IMR-90 (cell line): ENCODE results near the gene SIDT1. TPM values are rescaled to one million over a fixed set of nuclear protein-coding genes. Genes with fewer than 3 reads are reported as not detected.

Experiments used
- ATAC-seq: fragments of 200-7000 bp; cut with Tn5 transposase; 2 replicates; pipeline ENCODE4 v1.9.1; 2020; ENCODE audit warnings: low read depth, mild to moderate bottlenecking, moderate library complexity
- BruUV-seq: library from RNA; stranded (reverse); fragments of 400-500 nt; replicated peaks from 2 replicates; lab custom pipeline; 2021; lab: Mats Ljungman, UMichigan
- CTCF ChIA-PET: fragments of 300-600 bp; formaldehyde crosslinking; extraction: SDS; loops from one replicate; lab custom pipeline; 2021; ENCODE audit warnings: antibody characterized with exemption; lab: Yijun Ruan, JAX
- POLR2A ChIA-PET: fragments of 300-600 bp; sonication (Branson Sonifier 250); formaldehyde crosslinking; loops from one replicate; lab custom pipeline; 2022; ENCODE audit warnings: antibody characterized with exemption; ENCODE audit not compliant: unreplicated experiment; lab: Charles Lee
- DNase-seq: peaks from one replicate; pipeline ENCODE4 v3.0.0; 2013
- H2AFZ ChIP-seq: replicated peaks from 2 replicates; pipeline ENCODE3; 2013; ENCODE audit warnings: low read length, mild to moderate bottlenecking; ENCODE audit not compliant: poor library complexity
- H2AK5ac ChIP-seq: 2 replicates; pipeline ENCODE4 v1.6.1; 2013; ENCODE audit warnings: low read depth, low read length, inconsistent platforms
- H2AK9ac ChIP-seq: replicated peaks from 2 replicates; pipeline ENCODE3; 2013; ENCODE audit warnings: mild to moderate bottlenecking, low read depth, low read length, moderate library complexity; ENCODE audit not compliant: poor library complexity
- H2BK120ac ChIP-seq: 2 replicates; pipeline ENCODE4 v1.6.1; 2013; ENCODE audit warnings: low read depth, low read length, inconsistent platforms
- H2BK15ac ChIP-seq: 3 replicates; pipeline ENCODE4 v1.6.1; 2013; ENCODE audit warnings: low read depth, low read length, inconsistent platforms
- H2BK20ac ChIP-seq: 2 replicates; pipeline ENCODE4 v1.6.1; 2013; ENCODE audit warnings: low read depth, mild to moderate bottlenecking, inconsistent platforms, low read length, moderate library complexity
- H2BK5ac ChIP-seq: 2 replicates; pipeline ENCODE4 v1.6.1; 2013; ENCODE audit warnings: mild to moderate bottlenecking, low read depth, low read length, inconsistent platforms; ENCODE audit not compliant: poor library complexity, severe bottlenecking
- H3K14ac ChIP-seq: replicated peaks from 2 replicates; pipeline ENCODE4 v1.6.1; 2013; ENCODE audit warnings: low read depth, low read length, inconsistent platforms
- H3K18ac ChIP-seq: 2 replicates; pipeline ENCODE4 v1.6.1; 2013; ENCODE audit warnings: low read depth, low read length, control low read depth
- H3K23ac ChIP-seq: 2 replicates; pipeline ENCODE4 v1.6.1; 2013; ENCODE audit warnings: low read depth, low read length, inconsistent platforms
- H3K27ac ChIP-seq: 2 replicates; pipeline ENCODE4 v1.5.1; 2013; ENCODE audit warnings: mild to moderate bottlenecking, control low read depth, low read length; ENCODE audit not compliant: insufficient read depth
- H3K27me3 ChIP-seq: 2 replicates; pipeline ENCODE4 v1.6.1; 2013; ENCODE audit warnings: low read length; ENCODE audit not compliant: control insufficient read depth, insufficient read depth
- H3K36me3 ChIP-seq: 2 replicates; pipeline ENCODE4 v1.6.1; 2013; ENCODE audit warnings: low read length, mixed read lengths; ENCODE audit not compliant: control insufficient read depth, insufficient read depth
- H3K4ac ChIP-seq: 2 replicates; pipeline ENCODE4 v1.6.1; 2013; ENCODE audit warnings: low read depth, low read length, inconsistent platforms
- H3K4me1 ChIP-seq: 2 replicates; pipeline ENCODE4 v1.6.1; 2013; ENCODE audit warnings: low read length, mixed read lengths; ENCODE audit not compliant: control insufficient read depth, insufficient read depth
- H3K4me2 ChIP-seq: 2 replicates; pipeline ENCODE4 v1.6.1; 2013; ENCODE audit warnings: low read depth, mild to moderate bottlenecking, control low read depth, low read length, moderate library complexity
- H3K4me3 ChIP-seq: 2 replicates; pipeline ENCODE4 v1.5.1; 2013; ENCODE audit warnings: low read depth, mild to moderate bottlenecking, control low read depth, low read length, moderate library complexity; ENCODE audit not compliant: insufficient read depth
- H3K56ac ChIP-seq: 2 replicates; pipeline ENCODE4 v1.6.1; 2013; ENCODE audit warnings: low read length, inconsistent platforms; ENCODE audit not compliant: insufficient read depth; ENCODE audit errors: extremely low read depth
- H3K79me1 ChIP-seq, 2 experiments: 2 replicates each; pipeline ENCODE4 v1.6.1; 2013; ENCODE audit warnings: low read length in 2 of 2, inconsistent platforms in 1 of 2, low read depth in 1 of 2
- H3K9ac ChIP-seq: 2 replicates; pipeline ENCODE4 v1.6.1; 2013; ENCODE audit warnings: low read depth, low read length, control low read depth
- H3K9me1 ChIP-seq: 2 replicates; pipeline ENCODE4 v1.6.1; 2013; ENCODE audit warnings: low read length, inconsistent platforms; ENCODE audit not compliant: insufficient read depth
- H3K9me3 ChIP-seq: 2 replicates; pipeline ENCODE4 v1.6.1; 2013; ENCODE audit warnings: low read length; ENCODE audit not compliant: control insufficient read depth, insufficient read depth
- H4K20me1 ChIP-seq: 2 replicates; pipeline ENCODE4 v1.6.1; 2013; ENCODE audit warnings: low read length, inconsistent platforms; ENCODE audit not compliant: insufficient read depth
- H4K5ac ChIP-seq: 2 replicates; pipeline ENCODE4 v1.6.1; 2013; ENCODE audit warnings: mild to moderate bottlenecking, low read depth, low read length, control low read depth
- H4K8ac ChIP-seq, 2 experiments: 2 replicates each; pipeline ENCODE4 v1.6.1; 2013; ENCODE audit warnings: low read depth in 2 of 2, low read length in 2 of 2, control low read depth in 1 of 2, inconsistent platforms in 1 of 2
- H4K91ac ChIP-seq: 2 replicates; pipeline ENCODE4 v1.6.1; 2013; ENCODE audit warnings: low read depth, low read length, inconsistent platforms; ENCODE audit not compliant: insufficient read depth
- BHLHE40 ChIP-seq: fragments of 150-350 bp; IDR thresholded peaks from 2 replicates; pipeline ENCODE4 v1.6.1; 2016; ENCODE audit warnings: mild to moderate bottlenecking, low read depth, low read length
- CEBPB ChIP-seq: IDR thresholded peaks from 2 replicates; pipeline ENCODE4 v1.6.1; 2012; ENCODE audit warnings: low read depth, low read length, improper control_type of control experiment
- CHD1 ChIP-seq: IDR thresholded peaks from 2 replicates; pipeline ENCODE4 v1.6.1; 2012; ENCODE audit warnings: low read depth, low read length, improper control_type of control experiment
- CTCF ChIP-seq: conservative IDR thresholded peaks from 2 replicates; pipeline ENCODE4 v1.5.1; 2012; ENCODE audit warnings: mild to moderate bottlenecking, low read depth, low read length, improper control_type of control experiment
- ELK1 ChIP-seq: fragments of 150-350 bp; IDR thresholded peaks from 2 replicates; pipeline ENCODE4 v1.6.1; 2016; ENCODE audit warnings: low read depth, mild to moderate bottlenecking, low read length, moderate library complexity, borderline replicate concordance
- MAZ ChIP-seq: IDR thresholded peaks from 2 replicates; pipeline ENCODE4 v1.6.1; 2012; ENCODE audit warnings: low read depth, mild to moderate bottlenecking, low read length, improper control_type of control experiment, moderate library complexity, borderline replicate concordance
- MXI1 ChIP-seq: IDR thresholded peaks from 2 replicates; pipeline ENCODE4 v1.6.1; 2012; ENCODE audit warnings: low read depth, mild to moderate bottlenecking, low read length, moderate library complexity, borderline replicate concordance
- NFE2L2 ChIP-seq: fragments of 150-350 bp; IDR thresholded peaks from 2 replicates; pipeline ENCODE4 v1.6.1; 2016; ENCODE audit warnings: low read depth, mild to moderate bottlenecking, low read length
- POLR2A ChIP-seq: IDR thresholded peaks from 2 replicates; pipeline ENCODE4 v1.6.1; 2012; ENCODE audit warnings: mild to moderate bottlenecking, low read depth, low read length
- RCOR1 ChIP-seq: IDR thresholded peaks from 2 replicates; pipeline ENCODE4 v1.6.1; 2012; ENCODE audit warnings: mild to moderate bottlenecking, low read length, improper control_type of control experiment; ENCODE audit not compliant: insufficient replicate concordance
- RFX5 ChIP-seq: IDR thresholded peaks from 2 replicates; pipeline ENCODE4 v1.8.0; 2012; ENCODE audit warnings: low read depth, mild to moderate bottlenecking, low read length, moderate library complexity
- USF2 ChIP-seq: fragments of 150-350 bp; IDR thresholded peaks from 2 replicates; pipeline ENCODE4 v1.6.1; 2017; ENCODE audit warnings: mild to moderate bottlenecking, antibody characterized with exemption, low read length, low read depth
- WGBS, 2 experiments: methylation state at CpG; one replicate each; pipeline versions ENCODE4 v1.1.5 to v1.1.7; 2013; ENCODE audit warnings: missing lambda C conversion rate in 2 of 2; ENCODE audit not compliant: insufficient read length in 1 of 2; ENCODE audit errors: extremely low coverage in 2 of 2; 5-methylcytosine and 5-hydroxymethylcytosine counted together
- dilution Hi-C: fragments of 300-500 bp; cut with HindIII; formaldehyde crosslinking; loops from one replicate; pipeline ENCODE4 v1.14.3; 2018; ENCODE audit warnings: low sequenced_read_pairs; ENCODE audit not compliant: unreplicated experiment
- in situ Hi-C: fragments of 300-500 bp; cut with MboI; formaldehyde crosslinking; loops from 3 replicates; pipeline ENCODE4 v1.14.3; 2019; ENCODE audit warnings: low sequenced_read_pairs, inconsistent platforms, mixed read lengths
- intact Hi-C: fragments of 100-400 bp; cut with micrococcal nuclease; formaldehyde crosslinking; loops from 2 replicates; pipeline ENCODE4 v1.10.0; 2022
- polyA plus RNA-seq, 3 experiments: library from polyadenylated mRNA; depleted of rRNA; stranded (reverse); fragments of >200 nt; gene quantifications; 2 replicates each; pipeline ENCODE4 v1.2.3, GENCODE V29; 2012; ENCODE audit warnings: low replicate concordance in 1 of 3
- total RNA-seq: library from RNA; depleted of rRNA; stranded (reverse); fragments of >200 nt; gene quantifications from 2 replicates; pipeline ENCODE4 v1.2.3, GENCODE V29; 2012

Gene SIDT1
- total and polyA plus RNA-seq, 2 of the 4 experiments (the other 2 are of a cell fraction), result not detected

GRCh38 chr3:113607219-113607596, 74.9 kb downstream of the SIDT1 start:
- Histone ChIP-seq H2AK5ac (no peak overlapping the region), H3K27me3 (peaks cover 13% of the 10 kb centered on the region), H3K4me1 (peaks cover 3% of the 10 kb centered on the region; the same call in 1 of the 2 replicates), H4K5ac (no peak overlapping the region), H3K23ac (no peak overlapping the region), H3K4me2 (no peak overlapping the region), H3K9me1 (0 out of 2 replicates have a peak, but pooled peaks cover 2% of the 10 kb centered on the region), H3K36me3 (no peaks in the 10 kb centered on the region), H3K4ac (no peak overlapping the region), H2BK20ac (no peak overlapping the region), H2AFZ (no peak overlapping the region), H3K18ac (no peak overlapping the region), H3K27ac (no peak overlapping the region), H3K4me3 (no peak overlapping the region), H2BK120ac (no peak overlapping the region), H2BK15ac (no peak overlapping the region), H2BK5ac (no peak overlapping the region), H3K79me1 (no peaks in the 10 kb centered on the region), H3K56ac (no peak overlapping the region), H4K91ac (no peak overlapping the region), H4K8ac (no peak overlapping the region), H4K20me1 (no peaks in the 10 kb centered on the region), H3K9ac (no peak overlapping the region), H3K9me3 (no peaks in the 10 kb centered on the region), H3K14ac (no peak overlapping the region), H2AK9ac (no peak overlapping the region)
- ChIA-PET POLR2A (no interaction called here), CTCF (no interaction called here)
- TF ChIP-seq BHLHE40, result no peak
- TF ChIP-seq NFE2L2, result no peak
- TF ChIP-seq MAZ, result no peak
- no peak for TF ChIP-seq CHD1
- no peak for TF ChIP-seq MXI1
- TF ChIP-seq RFX5, result no peak
- TF ChIP-seq CTCF, result no peak
- TF ChIP-seq CEBPB, result no peak
- TF ChIP-seq POLR2A, result no peak
- TF ChIP-seq USF2, result no peak
- no peak for TF ChIP-seq RCOR1
- no peak for TF ChIP-seq ELK1
- no peak for DNase-seq
- dilution Hi-C loops, result no loop called here
- 83% methylated on average over 2 of the region's 5 CpGs; no CpG with 5 or more reads in 1 of the 2 experiments for WGBS, 2 experiments
- BruUV-seq, result no TSS peak
- in situ Hi-C loops, result no loop called here
- intact Hi-C loops, result no loop called here
- no peak for ATAC-seq
